Stimulated activated CD4-positive, alpha-beta T cell treated with anti-CD3 and anti-CD28 coated beads, Interleukin-15, amount 100 ng/mL, for 48 hours (primary cell): ENCODE results near the gene FGD4.
"Not testable (repeated sequence)": the region's sequence is repeated elsewhere in the genome, so short reads cannot be mapped to it uniquely, and the experiment has no call there.

Experiments
- DNase-seq, 2 donors: peaks; one replicate each; pipeline ENCODE4 v3.0.0-alpha.2; 2020; ENCODE audit warnings: low read depth in 2 of 2

Gene FGD4

DNA sequence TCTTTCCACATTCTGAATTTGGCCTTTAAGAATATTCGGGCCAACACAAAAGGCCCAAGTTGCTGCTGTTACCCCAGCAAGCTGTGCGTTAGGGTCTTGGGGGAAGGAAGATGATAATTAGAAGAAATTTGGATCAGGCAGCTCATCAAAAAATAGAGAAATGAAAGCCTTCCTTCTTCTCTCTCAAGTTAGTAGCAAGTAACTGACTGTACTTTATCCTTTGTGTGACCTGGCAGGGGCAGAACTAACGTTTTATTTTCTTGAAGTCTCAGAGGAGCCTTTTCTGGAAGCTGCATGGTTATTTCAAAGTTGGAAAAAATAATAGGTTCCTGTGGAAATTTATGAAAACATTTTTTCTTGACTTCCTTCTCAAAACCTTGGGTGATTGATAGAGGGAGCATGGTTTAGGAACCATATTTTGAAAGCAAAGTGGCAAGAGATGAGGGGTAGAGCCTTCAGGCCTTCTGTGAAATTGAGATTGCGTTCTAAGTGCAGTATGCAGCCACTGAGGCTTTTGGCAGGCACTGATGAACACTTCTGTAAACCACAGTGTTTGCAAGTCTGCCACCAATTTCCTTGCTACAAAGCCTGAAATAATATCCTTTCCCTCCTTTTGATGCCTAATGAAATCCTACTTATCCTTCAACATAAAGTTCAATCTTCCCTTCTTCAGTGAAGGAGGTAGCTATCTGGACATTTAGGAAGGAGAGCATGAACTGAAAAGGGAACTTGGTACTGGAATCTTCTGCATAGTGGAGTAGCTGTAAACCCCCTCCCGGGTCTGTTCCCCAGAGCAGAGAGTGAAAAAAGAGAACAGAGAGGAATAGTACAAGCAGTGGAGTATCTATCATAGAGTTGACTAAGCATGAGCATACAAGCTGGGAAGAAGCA is 123.2 kb downstream of the FGD4 start:
- DNase-seq = no peak

DNA sequence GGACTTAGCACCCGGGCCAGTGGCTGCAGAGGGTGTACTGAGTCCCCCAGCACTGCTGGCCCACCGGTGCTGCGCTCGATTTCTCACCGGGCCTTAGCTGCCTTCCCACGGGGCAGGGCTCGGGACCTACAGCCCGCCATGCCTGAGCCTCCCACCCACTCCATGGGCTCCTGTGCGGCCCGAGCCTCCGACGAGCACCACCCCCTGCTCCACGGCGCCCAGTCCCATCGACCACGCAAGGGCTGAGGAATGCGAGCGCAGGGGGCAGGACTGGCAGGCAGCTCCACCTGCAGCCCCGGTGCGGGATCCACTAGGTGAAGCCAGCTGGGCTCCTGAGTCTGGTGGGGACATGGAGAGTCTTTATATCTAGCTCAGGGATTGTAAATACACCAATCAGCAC is 126.4 kb downstream of the FGD4 start:
- DNase-seq = not testable (repeated sequence)

- DNase-seq = not testable (repeated sequence)
Measured at GRCh38 chr12:32526343-32526742, 127.0 kb downstream of the FGD4 start.

- no peak for DNase-seq
Measured at GRCh38 chr12:32532422-32532821, 133.1 kb downstream of the FGD4 start.

DNA sequence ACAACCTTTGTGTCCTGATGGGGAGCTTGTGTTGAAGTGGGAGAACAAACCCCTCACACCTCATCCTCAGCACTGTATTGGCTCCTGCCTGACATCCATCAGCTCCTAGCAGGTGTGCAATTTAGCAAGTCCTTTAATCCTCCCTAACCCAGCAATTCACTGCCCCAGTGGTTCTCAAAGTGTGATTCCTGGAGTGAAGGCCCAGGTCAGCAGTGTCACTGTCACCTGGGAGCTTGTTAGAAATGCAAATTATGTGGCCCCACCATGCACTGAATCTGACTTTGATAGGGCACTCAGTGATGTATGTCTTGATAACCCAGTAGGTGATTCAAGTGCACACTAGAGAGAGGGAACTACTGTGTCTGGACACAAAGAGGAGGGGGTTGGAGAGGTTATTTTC is 133.6 kb downstream of the FGD4 start:
- DNase-seq = no peak

GRCh38 chr12:32533506-32533905 is 134.1 kb downstream of the FGD4 start:
- DNase-seq = not testable (repeated sequence)

DNA sequence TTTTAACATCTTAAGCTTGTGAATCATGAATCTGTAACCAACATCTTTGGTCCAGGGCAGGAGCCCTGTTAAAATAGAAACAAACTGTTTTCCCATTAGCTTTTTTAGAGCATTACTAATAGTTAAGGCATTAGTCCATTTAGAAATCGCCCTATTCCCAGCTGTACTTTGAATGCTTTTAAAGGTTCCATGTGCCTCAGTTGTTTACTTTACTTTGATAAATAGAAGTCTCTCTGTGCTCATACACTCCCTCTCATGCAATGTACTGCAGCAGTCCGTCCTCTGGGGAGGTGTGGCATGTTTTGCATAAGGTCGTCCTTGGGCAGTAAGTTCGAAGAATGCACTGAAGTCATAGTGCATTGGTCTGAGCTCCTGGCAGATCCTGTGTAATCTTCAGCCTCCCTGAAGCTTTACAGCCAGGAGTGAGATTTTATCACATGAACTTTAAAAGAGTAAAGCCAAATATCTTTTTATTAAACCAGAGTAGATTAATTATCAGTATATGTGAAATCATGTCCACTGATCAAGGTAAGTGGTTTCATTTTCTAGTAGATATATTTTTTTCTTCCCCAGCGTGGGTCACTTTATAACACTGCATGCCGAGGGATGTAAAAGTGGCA is 134.7 kb downstream of the FGD4 start:
- DNase-seq = no peak

DNA sequence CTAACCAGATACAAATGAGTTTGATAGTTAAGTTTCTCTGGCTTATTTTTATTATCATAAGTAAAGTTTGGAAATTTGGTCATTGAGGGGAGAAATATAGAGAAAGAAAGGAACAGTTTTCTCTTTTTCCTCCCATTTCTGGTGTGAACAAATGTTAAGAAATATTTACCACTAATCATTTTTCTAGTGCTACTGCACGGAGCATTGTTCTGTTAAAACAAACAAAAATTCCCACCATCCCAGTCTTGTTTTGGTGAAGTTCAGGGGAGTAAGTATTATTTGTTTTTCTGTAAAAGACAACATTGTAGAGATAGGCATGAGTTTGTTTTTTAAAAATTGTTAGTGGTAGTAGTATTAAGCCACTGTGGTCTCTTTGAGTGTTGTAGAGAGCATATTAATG is 135.3 kb downstream of the FGD4 start:
- no peak for DNase-seq

- DNase-seq = no peak
Measured at GRCh38 chr12:32535288-32535999, 136.1 kb downstream of the FGD4 start.

DNA sequence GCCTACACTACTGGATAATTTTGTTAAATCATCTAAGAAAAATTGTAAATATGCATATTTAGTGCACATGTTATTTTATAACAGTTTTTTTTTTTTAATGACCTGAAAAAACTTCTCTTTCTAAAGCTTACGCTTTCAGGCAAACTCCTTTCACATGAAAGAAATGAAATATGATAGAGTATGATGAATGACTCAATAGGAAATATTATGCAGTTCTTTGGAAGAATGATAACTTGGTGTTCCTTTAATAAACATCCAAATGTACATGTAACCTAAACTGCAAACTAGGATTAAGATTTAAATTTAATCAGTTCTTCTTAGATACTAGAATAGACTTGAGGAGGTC is 136.6 kb downstream of the FGD4 start:
- no peak for DNase-seq

GRCh38 chr12:32541754-32542374 is 142.5 kb downstream of the FGD4 start:
- no peak for DNase-seq

GRCh38 chr12:32542428-32543229 is 143.3 kb downstream of the FGD4 start:
- no peak for DNase-seq

DNA sequence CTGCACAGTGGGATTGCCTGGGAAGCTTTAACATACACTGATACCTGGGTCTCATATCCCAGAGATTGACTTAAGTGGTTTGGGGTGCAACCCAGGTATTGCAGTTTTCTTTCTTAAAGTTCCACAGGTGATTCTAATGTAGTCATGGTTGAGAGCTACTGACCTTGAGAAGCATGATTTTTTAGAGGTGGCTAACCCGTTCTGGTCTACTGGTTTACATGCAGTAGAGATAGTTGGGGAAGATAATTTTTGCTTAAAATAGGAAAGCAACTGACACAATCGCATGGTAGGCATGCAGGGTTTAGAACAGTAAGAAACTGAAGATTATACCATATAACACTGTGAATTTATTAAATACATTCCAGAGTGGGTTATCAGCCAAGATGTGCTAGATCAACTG is 145.5 kb downstream of the FGD4 start:
- no peak for DNase-seq

DNA sequence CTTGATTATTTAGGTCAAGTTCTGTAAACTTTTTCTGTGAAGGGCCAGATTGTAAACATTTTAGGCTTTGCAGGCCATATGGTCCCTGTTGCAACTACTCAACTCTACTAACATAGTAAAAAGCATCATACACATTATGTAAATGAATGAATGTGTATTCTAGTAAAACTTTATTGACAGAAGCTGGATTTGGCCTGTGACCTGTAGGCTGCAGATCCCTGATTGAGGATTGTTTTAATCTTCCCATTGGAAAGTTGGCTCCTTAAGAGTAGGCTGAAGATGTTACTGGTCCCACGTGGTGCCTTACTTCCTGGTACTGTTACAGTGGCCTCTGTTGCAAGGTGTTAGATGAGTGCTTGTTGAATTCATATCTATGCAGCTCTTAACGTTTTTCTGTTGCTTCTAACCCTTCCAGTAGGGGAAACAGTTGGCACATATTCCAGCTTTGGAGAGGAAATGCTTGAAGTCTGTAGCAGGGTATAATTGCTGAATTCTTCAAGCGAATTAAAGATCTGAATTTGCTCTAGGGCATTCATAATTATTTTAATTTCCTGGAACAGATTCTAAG is 146.1 kb downstream of the FGD4 start:
- no peak for DNase-seq

DNA sequence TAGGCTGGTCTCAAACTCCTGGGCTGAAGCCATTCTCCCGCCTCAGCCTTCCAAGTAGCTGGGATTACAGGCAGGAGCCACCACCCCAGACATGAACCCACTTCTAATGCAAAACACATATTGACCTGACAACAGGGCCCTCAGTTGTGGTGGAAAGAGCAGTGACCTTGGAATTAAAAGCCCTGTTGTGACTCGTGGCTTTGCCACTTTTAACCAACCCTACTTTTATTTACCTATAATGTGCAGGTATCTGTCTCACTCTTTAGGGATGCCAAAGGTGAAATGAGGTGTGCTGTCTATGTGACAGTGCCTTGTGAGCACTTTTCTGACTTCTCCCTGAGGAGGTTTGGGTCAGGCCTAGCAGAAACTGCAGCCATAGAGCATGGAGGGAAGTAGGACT is 146.9 kb downstream of the FGD4 start:
- no peak for DNase-seq

- DNase-seq = no peak
Measured at GRCh38 chr12:32548691-32549281, 149.4 kb downstream of the FGD4 start.

DNA sequence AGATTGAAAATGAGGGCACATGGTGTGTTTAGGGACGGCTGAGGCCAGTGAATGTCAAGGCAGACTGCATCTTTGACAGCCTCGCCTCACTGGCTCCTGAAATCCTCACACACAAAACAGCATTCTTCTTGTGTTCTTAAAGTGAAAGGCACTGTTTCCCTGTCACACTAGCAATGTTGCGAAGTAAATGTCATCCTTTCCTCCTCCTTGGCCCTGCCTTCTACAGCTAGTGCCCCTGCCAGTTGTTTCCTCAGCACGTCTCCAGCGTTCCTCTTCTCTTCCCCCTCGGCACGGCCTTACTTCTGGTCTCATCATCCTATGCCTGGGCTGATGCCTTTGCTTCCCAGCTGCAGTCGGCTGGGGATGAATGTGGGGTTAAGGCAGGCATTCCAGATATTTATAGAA is 150.3 kb downstream of the FGD4 start:
- DNase-seq = no peak

- DNase-seq = no peak
Measured at GRCh38 chr12:32551058-32551457, 151.7 kb downstream of the FGD4 start.

DNA sequence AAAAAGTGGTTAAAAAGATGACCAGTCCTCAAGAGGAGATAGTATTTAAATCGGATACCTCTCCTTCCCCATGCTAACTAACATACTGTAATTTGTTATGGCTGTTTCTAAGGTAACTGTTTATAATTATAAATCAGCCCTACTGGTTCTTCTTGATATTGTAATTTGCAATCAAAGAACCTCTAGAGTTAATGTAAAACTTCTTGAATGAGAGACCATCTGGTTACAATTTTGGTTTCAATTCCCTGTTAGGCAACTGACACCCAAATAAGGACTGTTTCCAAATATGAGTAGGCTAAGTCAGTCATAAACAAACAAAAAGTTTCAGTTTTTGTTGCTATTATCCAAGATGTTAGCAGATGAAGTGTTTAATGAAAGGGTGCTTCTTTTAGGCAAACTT is 159.5 kb downstream of the FGD4 start:
- DNase-seq = no peak

DNA sequence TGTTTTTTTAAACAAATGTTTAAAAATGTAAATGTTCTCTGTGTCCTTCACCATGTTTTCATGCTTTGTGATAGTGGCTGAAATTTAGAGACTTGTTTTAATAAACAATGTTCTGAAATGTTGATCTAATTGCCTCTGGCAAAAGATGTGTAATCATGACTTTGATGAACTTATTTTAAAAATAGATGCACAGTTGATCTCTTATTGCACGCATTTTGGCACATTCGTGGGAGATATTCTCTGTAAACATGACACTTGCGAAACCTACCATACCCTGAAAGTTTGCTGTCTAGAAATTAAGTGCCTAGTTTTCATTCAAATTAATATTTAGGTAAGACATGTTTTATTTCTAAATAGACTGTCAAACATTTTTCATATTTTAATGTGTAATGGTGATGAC is 160.1 kb downstream of the FGD4 start:
- no peak for DNase-seq

DNA sequence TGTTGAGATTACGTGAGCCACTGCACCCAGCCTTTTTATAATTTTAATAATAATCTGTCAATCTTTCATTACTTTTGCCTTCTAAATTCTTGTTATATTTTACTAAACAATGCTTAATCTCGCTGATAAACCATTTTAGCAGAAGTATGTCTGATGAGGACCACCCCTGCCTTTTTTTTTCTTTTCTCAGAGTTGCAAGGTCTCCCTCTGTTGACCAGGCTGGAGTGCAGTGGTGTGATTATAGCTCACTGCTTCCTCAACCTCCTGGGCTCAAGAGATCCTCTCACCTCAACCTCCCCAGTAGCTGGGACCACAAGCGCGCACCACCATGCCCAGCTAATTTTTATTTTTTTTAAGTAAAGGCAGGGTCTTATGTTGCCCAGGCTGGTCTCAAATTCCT is 161.2 kb downstream of the FGD4 start:
- DNase-seq = no peak
